HepG2 (cell line): ENCODE results near the gene AMD1. TPM values are rescaled to one million over a fixed set of nuclear protein-coding genes. Genes with fewer than 3 reads are reported as not detected.
A peak's percentile ranks its signal among the peaks of the same experiment; 100 is the strongest.

Experiments
- ATAC-seq: fragments of 200-7000 bp; cut with Tn5 transposase; 3 replicates; pipeline ENCODE4 v1.9.1; 2020; ENCODE audit warnings: mild to moderate bottlenecking, moderate library complexity
- BruUV-seq: library from RNA; stranded (reverse); fragments of 400-500 nt; replicated peaks from 2 replicates; lab custom pipeline; 2021; lab: Mats Ljungman, UMichigan
- CTCF ChIA-PET: fragments of 300-600 bp; formaldehyde crosslinking; extraction: SDS; loops from one replicate; lab custom pipeline; 2021; ENCODE audit warnings: low total read pairs, inconsistent platforms, low intra/inter-chr PET ratio; lab: Yijun Ruan, JAX
- POLR2A ChIA-PET: fragments of 350-600 bp; sonication (Branson Sonifier 250); formaldehyde crosslinking; loops from one replicate; lab custom pipeline; 2020; ENCODE audit warnings: antibody characterized with exemption, inconsistent platforms; lab: Yijun Ruan, JAX
- DNase-seq: peaks from one replicate; pipeline ENCODE4 v3.0.0-alpha.2; 2015; ENCODE audit warnings: low spot score
- FAIRE-seq: peaks from 3 replicates; lab custom pipeline; 2011; peaks lifted over from hg19 to GRCh38; lab: Jason Lieb, UNC
- H2AFZ ChIP-seq: one replicate; pipeline ENCODE4 v1.6.1; 2011; ENCODE audit warnings: low read length, inconsistent platforms
- H3K27ac ChIP-seq: fragments of 300-600 bp; 3 replicates; pipeline ENCODE4 v1.8.0; 2011; ENCODE audit warnings: mixed run types, mild to moderate bottlenecking, mixed read lengths, low read length, inconsistent platforms; ENCODE audit not compliant: insufficient read depth; ENCODE audit errors: extremely low read length
- H3K27me3 ChIP-seq, 2 experiments: fragments of 200-600 bp in 1 of 2; 2 replicates in 1 of 2; 3 replicates in 1 of 2; pipeline versions ENCODE4 v1.6.0 to v1.8.0; 2011; ENCODE audit warnings: low read length in 2 of 2, mild to moderate bottlenecking in 2 of 2, moderate library complexity in 2 of 2, inconsistent platforms in 1 of 2; ENCODE audit not compliant: insufficient read depth in 2 of 2, control insufficient read depth in 1 of 2
- H3K36me3 ChIP-seq, 2 experiments: fragments of 200-600 bp in 1 of 2; replicated peaks in 1 of 2; 2 replicates in 1 of 2; 3 replicates in 1 of 2; pipeline versions ENCODE4 v1.5.1 to v1.8.0; 2011; ENCODE audit warnings: low read length in 2 of 2, inconsistent platforms in 1 of 2; ENCODE audit not compliant: insufficient read depth in 2 of 2, control insufficient read depth in 1 of 2
- H3K4me1 ChIP-seq: 2 replicates; pipeline ENCODE4 v1.5.1; 2012; ENCODE audit warnings: low read length, inconsistent platforms; ENCODE audit not compliant: insufficient read depth
- H3K4me2 ChIP-seq: 2 replicates; pipeline ENCODE4 v1.6.0; 2011; ENCODE audit warnings: low read depth, low read length, inconsistent platforms
- H3K4me3 ChIP-seq, 3 experiments: fragments of 200-600 bp in 1 of 3; sonication (generic), shearing (Covaris generic) in 1 of 3; replicated peaks in 1 of 3; 2 replicates each; pipeline ENCODE4 v1.5.1; 2011 to 2016; ENCODE audit warnings: low read length in 3 of 3, inconsistent platforms in 2 of 3, low read depth in 2 of 3, mild to moderate bottlenecking in 2 of 3, control low read depth in 1 of 3, mixed read lengths in 1 of 3; ENCODE audit not compliant: insufficient read depth in 1 of 3
- H3K79me2 ChIP-seq: one replicate; pipeline ENCODE4 v1.6.1; 2011; ENCODE audit warnings: low read length, inconsistent platforms; ENCODE audit not compliant: insufficient read depth
- H3K9ac ChIP-seq: 2 replicates; pipeline ENCODE4 v1.6.0; 2011; ENCODE audit warnings: mild to moderate bottlenecking, low read depth, low read length, inconsistent platforms; ENCODE audit not compliant: insufficient read depth
- H3K9me3 ChIP-seq: 2 replicates; pipeline ENCODE4 v1.5.1; 2012; ENCODE audit warnings: mild to moderate bottlenecking, low read length
- H4K20me1 ChIP-seq: 2 replicates; pipeline ENCODE4 v1.6.0; 2011; ENCODE audit warnings: inconsistent platforms, mild to moderate bottlenecking, low read length, moderate library complexity; ENCODE audit not compliant: insufficient read depth
- AGO2 ChIP-seq: fragments of 200-400 bp; formaldehyde crosslinking; optimal IDR thresholded peaks from 2 replicates; pipeline ENCODE3; 2017; ENCODE audit warnings: mild to moderate bottlenecking, low read depth, low read length, moderate library complexity
- CHD2 ChIP-seq: IDR thresholded peaks from 2 replicates; pipeline ENCODE4 v1.6.1; 2011; ENCODE audit warnings: low read depth, low read length, improper control_type of control experiment
- FOSL2 ChIP-seq: sonication (generic); formaldehyde crosslinking; IDR thresholded peaks from 2 replicates; pipeline ENCODE4 v1.4.0; 2020; ENCODE audit warnings: missing genetic modification reagents
- JUN ChIP-seq: sonication (generic); formaldehyde crosslinking; IDR thresholded peaks from 2 replicates; pipeline ENCODE4 v1.4.0; 2020; ENCODE audit warnings: mild to moderate bottlenecking, missing genetic modification reagents
- MATR3 ChIP-seq: sonication (generic); formaldehyde crosslinking; IDR thresholded peaks from 2 replicates; pipeline ENCODE4 v1.4.0; 2020; ENCODE audit warnings: missing genetic modification reagents
- POLR2A ChIP-seq, 2 experiments: IDR thresholded peaks; 2 replicates each; pipeline ENCODE4 v1.6.1; 2011; ENCODE audit warnings: low read depth in 2 of 2, low read length in 2 of 2, mild to moderate bottlenecking in 1 of 2, moderate library complexity in 1 of 2; ENCODE audit not compliant: insufficient read depth in 1 of 2
- POLR2AphosphoS5 ChIP-seq: IDR thresholded peaks from 2 replicates; pipeline ENCODE4 v1.6.1; 2012; ENCODE audit warnings: low read depth, low read length
- RBM22 ChIP-seq: fragments of 200-400 bp; formaldehyde crosslinking; optimal IDR thresholded peaks from 2 replicates; pipeline ENCODE3; 2017; ENCODE audit warnings: mild to moderate bottlenecking, low read length, moderate library complexity
- TAF15 ChIP-seq: fragments of 200-400 bp; formaldehyde crosslinking; IDR thresholded peaks from one replicate; pipeline ENCODE4 v1.6.1; 2018; ENCODE audit warnings: mild to moderate bottlenecking, low read depth, low read length; ENCODE audit not compliant: poor library complexity, severe bottlenecking
- WGBS: methylation state at CpG from one replicate; pipeline ENCODE4 v1.1.6; 2017; ENCODE audit warnings: low lambda C conversion rate; 5-methylcytosine and 5-hydroxymethylcytosine counted together
- in situ Hi-C: cut with HindIII; loops from 2 replicates; pipeline ENCODE4 v1.10.0; 2017; ENCODE audit warnings: low pct_unique_long_range_greater_than_20kb; ENCODE audit not compliant: extremely low pct_ligation_motif_present
- intact Hi-C: fragments of 100-400 bp; cut with micrococcal nuclease; formaldehyde crosslinking; loops from one replicate; pipeline ENCODE4 v1.10.0; 2022; ENCODE audit not compliant: unreplicated experiment
- polyA plus RNA-seq, 8 experiments: library from polyadenylated mRNA; depleted of rRNA in 3 of 8; stranded (reverse) in 7 of 8; unstranded in 1 of 8; fragments of >200 nt; fragmentation: Illumina TruSeq in 4 of 8; extraction: Trizol in 4 of 8; gene quantifications; 2 replicates each; pipeline versions ENCODE4 v1.2.1 to v1.2.3, GENCODE V29; 2011 to 2016; ENCODE audit warnings: low read depth in 4 of 8, missing spikeins in 1 of 8, mixed read lengths in 1 of 8; ENCODE audit not compliant: insufficient read depth in 1 of 8
- total RNA-seq, 5 experiments: library from RNA; depleted of rRNA; stranded (reverse); fragments of >200 nt; fragmentation: Illumina TruSeq; extraction: Trizol; gene quantifications; 2 replicates each; pipeline ENCODE4 v1.2.3, GENCODE V29; 2016; ENCODE audit warnings: low read depth in 1 of 5
- TF ChIP-seq, protein P1 (sequence below): sonication (generic); formaldehyde crosslinking; conservative IDR thresholded peaks from 2 replicates; pipeline ENCODE4 v1.4.0; 2020; ENCODE audit warnings: missing genetic modification reagents
- TF ChIP-seq, protein P2 (sequence below): sonication (generic); formaldehyde crosslinking; conservative IDR thresholded peaks from 2 replicates; pipeline ENCODE4 v1.4.0; 2020; ENCODE audit warnings: mild to moderate bottlenecking, missing genetic modification reagents, moderate library complexity

Gene AMD1
- total and polyA plus RNA-seq, 2 of the 13 experiments (the other 11 are each of a cell fraction or from before 2014, with no cell fraction given) = 108 to 123 TPM

DNA sequence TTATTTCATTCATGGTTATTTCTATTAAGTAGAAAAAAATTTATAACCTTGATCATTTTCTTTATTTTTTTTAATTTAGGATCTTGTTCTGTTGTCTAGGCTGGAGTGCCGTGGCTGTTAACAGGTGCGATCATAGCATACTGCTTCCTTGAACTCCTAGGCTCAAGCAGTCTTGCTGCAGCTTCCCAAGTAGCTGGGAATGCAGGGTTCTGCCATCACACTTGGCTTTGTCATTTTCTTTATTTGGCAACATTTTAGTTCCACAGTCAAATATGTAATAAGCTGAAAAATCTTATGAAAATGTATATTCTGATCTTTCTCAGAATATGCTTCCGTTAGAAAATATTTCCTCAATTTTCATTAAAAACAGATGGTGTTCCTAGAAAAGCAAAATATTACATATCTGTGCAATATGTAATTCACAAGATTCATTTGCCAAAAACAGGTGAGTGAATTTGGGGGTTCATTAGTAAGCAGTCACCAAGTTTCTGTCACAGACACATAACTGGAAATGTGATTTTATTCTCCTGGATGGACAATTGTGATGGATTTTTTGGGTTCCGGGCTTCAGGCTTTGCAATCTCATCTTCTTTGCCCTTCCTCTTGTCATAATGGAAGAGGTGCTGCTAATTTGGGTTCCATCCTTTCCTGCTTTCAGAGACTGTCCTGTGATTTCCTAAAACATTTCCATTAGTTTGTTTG, 21.5 kb downstream of the AMD1 start:
- H3K27ac ChIP-seq = no peak overlapping the region
- peaks cover 42% of the 10 kb centered on the region for H4K20me1 ChIP-seq
- peaks cover 29% of the 10 kb centered on the region for H3K4me1 ChIP-seq
- H3K27me3 ChIP-seq = no peaks in the 10 kb centered on the region
- WGBS = over 99% methylated on average over 4 of the region's 4 CpGs
- ATAC-seq (no peak), DNase-seq (no peak), FAIRE-seq (no peak)
- H2AFZ ChIP-seq = no peak overlapping the region
- H3K36me3 ChIP-seq = peaks cover 5 to 54% of the 10 kb centered on the region in 2 experiments
- intact Hi-C loops = no loop called here
- TF ChIP-seq MATR3 (CRISPR knock-in tag) = no peak
- TF ChIP-seq POLR2AphosphoS5 = peak; percentile 36
- peak; percentile 91 for TF ChIP-seq RBM22
- BruUV-seq = no TSS peak
- ChIA-PET POLR2A (no interaction called here), CTCF (no interaction called here)
- no peak overlapping the region for H3K4me2 ChIP-seq
- H3K79me2 ChIP-seq = peaks cover 19% of the 10 kb centered on the region
- no peaks in the 10 kb centered on the region for H3K9me3 ChIP-seq
- H3K9ac ChIP-seq = no peak overlapping the region
- in situ Hi-C loops = no loop called here
- no peak overlapping the region for H3K4me3 ChIP-seq

DNA sequence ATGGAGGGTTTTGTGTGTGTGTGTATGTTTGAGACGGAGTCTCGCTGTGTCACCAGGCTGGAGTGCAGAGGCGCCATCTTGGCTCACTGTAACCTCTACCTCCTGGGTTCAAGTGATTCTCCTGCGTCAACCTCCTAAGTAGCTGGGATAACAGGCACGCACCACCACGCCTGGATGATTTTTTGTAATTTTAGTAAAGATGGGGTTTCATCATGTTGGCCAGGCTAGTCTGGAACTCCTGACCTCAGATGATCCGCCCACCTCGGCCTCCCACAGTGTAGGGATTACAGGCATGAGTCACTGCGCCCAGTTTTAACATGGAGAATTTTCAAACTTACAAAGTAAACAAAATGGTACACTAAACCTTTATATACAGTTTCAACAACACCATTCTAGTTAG, 22.8 kb downstream of the AMD1 start:
- Histone ChIP-seq H3K79me2 (peaks cover 6% of the 10 kb centered on the region), H3K9me3 (no peaks in the 10 kb centered on the region), H2AFZ (no peak overlapping the region), H3K4me2 (no peak overlapping the region), H3K27me3 (no peaks in the 10 kb centered on the region), H4K20me1 (peaks cover 29% of the 10 kb centered on the region), H3K27ac (no peak overlapping the region), H3K4me1 (peaks cover 21% of the 10 kb centered on the region), H3K36me3 (peaks cover 1 to 40% of the 10 kb centered on the region in 2 experiments; a peak in 4 of 5 replicates), H3K4me3 (no peak overlapping the region), H3K9ac (no peak overlapping the region)
- no peak for ATAC-seq
- no peak for FAIRE-seq
- WGBS = 98% methylated on average over 9 of the region's 9 CpGs
- intact Hi-C loops = no loop called here
- in situ Hi-C loops = no loop called here
- no TSS peak for BruUV-seq
- CTCF ChIA-PET = no interaction called here
- POLR2A ChIA-PET = interaction anchor here (1.5 kb wide), 1 partner anchor 23 kb away, joined by 5 read pairs; no protein-coding TSS in a partner anchor
- DNase-seq = no peak
- TF ChIP-seq FOSL2 (CRISPR knock-in tag) = peak; percentile 45; the same call in 1 of the 2 replicates
- no peak; a peak in 1 of 4 replicates for TF ChIP-seq POLR2A (IDR thresholded peaks at IDR 0.05; ENCODE audit: insufficient read depth in 1 of 2, low read depth in 2 of 2, low read length in 2 of 2)
- TF ChIP-seq, protein P1, sequence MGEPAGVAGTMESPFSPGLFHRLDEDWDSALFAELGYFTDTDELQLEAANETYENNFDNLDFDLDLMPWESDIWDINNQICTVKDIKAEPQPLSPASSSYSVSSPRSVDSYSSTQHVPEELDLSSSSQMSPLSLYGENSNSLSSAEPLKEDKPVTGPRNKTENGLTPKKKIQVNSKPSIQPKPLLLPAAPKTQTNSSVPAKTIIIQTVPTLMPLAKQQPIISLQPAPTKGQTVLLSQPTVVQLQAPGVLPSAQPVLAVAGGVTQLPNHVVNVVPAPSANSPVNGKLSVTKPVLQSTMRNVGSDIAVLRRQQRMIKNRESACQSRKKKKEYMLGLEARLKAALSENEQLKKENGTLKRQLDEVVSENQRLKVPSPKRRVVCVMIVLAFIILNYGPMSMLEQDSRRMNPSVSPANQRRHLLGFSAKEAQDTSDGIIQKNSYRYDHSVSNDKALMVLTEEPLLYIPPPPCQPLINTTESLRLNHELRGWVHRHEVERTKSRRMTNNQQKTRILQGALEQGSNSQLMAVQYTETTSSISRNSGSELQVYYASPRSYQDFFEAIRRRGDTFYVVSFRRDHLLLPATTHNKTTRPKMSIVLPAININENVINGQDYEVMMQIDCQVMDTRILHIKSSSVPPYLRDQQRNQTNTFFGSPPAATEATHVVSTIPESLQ (CRISPR knock-in tag) = no peak
- TF ChIP-seq TAF15 = no peak
- TF ChIP-seq, protein P2, sequence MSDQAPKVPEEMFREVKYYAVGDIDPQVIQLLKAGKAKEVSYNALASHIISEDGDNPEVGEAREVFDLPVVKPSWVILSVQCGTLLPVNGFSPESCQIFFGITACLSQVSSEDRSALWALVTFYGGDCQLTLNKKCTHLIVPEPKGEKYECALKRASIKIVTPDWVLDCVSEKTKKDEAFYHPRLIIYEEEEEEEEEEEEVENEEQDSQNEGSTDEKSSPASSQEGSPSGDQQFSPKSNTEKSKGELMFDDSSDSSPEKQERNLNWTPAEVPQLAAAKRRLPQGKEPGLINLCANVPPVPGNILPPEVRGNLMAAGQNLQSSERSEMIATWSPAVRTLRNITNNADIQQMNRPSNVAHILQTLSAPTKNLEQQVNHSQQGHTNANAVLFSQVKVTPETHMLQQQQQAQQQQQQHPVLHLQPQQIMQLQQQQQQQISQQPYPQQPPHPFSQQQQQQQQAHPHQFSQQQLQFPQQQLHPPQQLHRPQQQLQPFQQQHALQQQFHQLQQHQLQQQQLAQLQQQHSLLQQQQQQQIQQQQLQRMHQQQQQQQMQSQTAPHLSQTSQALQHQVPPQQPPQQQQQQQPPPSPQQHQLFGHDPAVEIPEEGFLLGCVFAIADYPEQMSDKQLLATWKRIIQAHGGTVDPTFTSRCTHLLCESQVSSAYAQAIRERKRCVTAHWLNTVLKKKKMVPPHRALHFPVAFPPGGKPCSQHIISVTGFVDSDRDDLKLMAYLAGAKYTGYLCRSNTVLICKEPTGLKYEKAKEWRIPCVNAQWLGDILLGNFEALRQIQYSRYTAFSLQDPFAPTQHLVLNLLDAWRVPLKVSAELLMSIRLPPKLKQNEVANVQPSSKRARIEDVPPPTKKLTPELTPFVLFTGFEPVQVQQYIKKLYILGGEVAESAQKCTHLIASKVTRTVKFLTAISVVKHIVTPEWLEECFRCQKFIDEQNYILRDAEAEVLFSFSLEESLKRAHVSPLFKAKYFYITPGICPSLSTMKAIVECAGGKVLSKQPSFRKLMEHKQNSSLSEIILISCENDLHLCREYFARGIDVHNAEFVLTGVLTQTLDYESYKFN (CRISPR knock-in tag) = no peak
- TF ChIP-seq JUN (CRISPR knock-in tag) = no peak
- TF ChIP-seq CHD2 = no peak
- TF ChIP-seq AGO2 = peak; percentile 51
